Heart left ventricle (tissue), 13 donors: ENCODE measurements around the gene ZMIZ1.

ENCODE experiments used
- POLR2A ChIP-seq, 2 donors: fragments of 450-650 bp; IDR thresholded peaks; one replicate each; pipeline ENCODE4 v1.6.1; 2017; ENCODE audit warnings: antibody characterized with exemption in 2 of 2, mild to moderate bottlenecking in 2 of 2, moderate library complexity in 2 of 2
- TF ChIP-seq, protein P1 (sequence below), 12 donors: fragments of 200-600 bp; sonication (generic) in 4 of 12; IDR thresholded peaks; one replicate each; pipeline versions ENCODE4 v1.5.0 to v1.8.0; 2018 to 2022; ENCODE audit warnings: antibody characterized with exemption in 12 of 12, mild to moderate bottlenecking in 5 of 12
- donor health status: ischemic (EF 13 %, LVEDD 7.1; RV severe dilation, severe dysfunction).
- donor health status: DM: no; HTN: yes; CAD: no.
- donor health status: DM: no; HTN: no; CAD: no.
- donor health status: ischemic (EF 25% LVEDD 6.9; RV normal size, moderate dysfunction).
- donor health status: ischemic (EF 25% LVEDD 5.7; RV mildly dilated, moderate dysfunction).
- donor health status: ischemic (EF 35%, LVEDD 5.7; RV mildly dilated, moderate dysfunction).
- donor health status: nonischemic (EF 11% LVEDD 7.7; RV severe dilation, severe dysfunction).
- donor health status: DM: yes; HTN: yes; CAD: no.
- donor health status: PGD.
- donor health status: ischemic (EF 29% LVEDD 5.4; RV normal size, mild dysfunction).
- donor health status: nonischemic (EF 23%, LVEDD 6.1; RV moderate dilation, normal function).

DNA sequence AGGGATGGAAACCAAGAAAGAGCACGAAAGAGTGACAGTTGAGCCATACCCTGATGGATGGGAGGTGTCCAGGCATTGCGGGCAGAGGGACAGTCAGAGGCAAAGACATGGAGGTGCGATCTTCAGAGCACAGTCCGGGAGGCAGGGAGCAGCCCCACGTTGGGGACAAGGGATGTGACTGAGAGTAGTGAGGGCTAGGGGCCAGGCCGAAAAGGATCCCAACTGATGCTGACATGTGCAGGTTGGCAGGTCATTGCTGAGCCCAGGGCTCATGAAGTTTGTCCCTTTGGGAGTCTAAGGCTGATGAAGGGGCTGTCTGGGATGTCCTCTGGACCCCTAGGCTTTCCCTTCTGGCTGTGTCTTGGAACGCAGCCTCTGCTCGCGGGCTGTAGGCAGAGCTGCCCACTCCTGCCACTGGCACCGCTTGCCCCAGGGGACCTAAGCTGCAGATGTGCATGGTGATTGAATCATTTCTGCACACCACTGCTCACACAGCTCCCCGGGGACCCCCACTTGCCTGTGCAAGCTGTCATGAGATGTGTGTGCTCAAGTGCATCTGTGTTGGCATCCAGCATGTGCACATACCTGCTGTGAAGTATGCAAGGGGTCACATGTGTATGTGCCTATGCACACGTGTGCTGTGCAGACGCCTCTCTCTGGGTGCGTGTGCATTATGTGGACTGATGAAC, 125.1 kb downstream of the ZMIZ1 start:
- TF ChIP-seq, protein P1, sequence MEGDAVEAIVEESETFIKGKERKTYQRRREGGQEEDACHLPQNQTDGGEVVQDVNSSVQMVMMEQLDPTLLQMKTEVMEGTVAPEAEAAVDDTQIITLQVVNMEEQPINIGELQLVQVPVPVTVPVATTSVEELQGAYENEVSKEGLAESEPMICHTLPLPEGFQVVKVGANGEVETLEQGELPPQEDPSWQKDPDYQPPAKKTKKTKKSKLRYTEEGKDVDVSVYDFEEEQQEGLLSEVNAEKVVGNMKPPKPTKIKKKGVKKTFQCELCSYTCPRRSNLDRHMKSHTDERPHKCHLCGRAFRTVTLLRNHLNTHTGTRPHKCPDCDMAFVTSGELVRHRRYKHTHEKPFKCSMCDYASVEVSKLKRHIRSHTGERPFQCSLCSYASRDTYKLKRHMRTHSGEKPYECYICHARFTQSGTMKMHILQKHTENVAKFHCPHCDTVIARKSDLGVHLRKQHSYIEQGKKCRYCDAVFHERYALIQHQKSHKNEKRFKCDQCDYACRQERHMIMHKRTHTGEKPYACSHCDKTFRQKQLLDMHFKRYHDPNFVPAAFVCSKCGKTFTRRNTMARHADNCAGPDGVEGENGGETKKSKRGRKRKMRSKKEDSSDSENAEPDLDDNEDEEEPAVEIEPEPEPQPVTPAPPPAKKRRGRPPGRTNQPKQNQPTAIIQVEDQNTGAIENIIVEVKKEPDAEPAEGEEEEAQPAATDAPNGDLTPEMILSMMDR (IDR thresholded peaks at IDR 0.05), result no peak
- no peak for TF ChIP-seq POLR2A (IDR thresholded peaks at IDR 0.05)
